HG03196 (cell line): Measurements from ENCODE around the gene OSTM1.
A peak's percentile ranks its signal among the peaks of the same experiment; 100 is the strongest.

Experiments used
- ATAC-seq: cut with Tn5 transposase; IDR thresholded peaks from one replicate; pipeline ENCODE4 v1.9.1; 2021; ENCODE audit not compliant: unreplicated experiment

The OSTM1 gene, protein sequence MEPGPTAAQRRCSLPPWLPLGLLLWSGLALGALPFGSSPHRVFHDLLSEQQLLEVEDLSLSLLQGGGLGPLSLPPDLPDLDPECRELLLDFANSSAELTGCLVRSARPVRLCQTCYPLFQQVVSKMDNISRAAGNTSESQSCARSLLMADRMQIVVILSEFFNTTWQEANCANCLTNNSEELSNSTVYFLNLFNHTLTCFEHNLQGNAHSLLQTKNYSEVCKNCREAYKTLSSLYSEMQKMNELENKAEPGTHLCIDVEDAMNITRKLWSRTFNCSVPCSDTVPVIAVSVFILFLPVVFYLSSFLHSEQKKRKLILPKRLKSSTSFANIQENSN

DNA sequence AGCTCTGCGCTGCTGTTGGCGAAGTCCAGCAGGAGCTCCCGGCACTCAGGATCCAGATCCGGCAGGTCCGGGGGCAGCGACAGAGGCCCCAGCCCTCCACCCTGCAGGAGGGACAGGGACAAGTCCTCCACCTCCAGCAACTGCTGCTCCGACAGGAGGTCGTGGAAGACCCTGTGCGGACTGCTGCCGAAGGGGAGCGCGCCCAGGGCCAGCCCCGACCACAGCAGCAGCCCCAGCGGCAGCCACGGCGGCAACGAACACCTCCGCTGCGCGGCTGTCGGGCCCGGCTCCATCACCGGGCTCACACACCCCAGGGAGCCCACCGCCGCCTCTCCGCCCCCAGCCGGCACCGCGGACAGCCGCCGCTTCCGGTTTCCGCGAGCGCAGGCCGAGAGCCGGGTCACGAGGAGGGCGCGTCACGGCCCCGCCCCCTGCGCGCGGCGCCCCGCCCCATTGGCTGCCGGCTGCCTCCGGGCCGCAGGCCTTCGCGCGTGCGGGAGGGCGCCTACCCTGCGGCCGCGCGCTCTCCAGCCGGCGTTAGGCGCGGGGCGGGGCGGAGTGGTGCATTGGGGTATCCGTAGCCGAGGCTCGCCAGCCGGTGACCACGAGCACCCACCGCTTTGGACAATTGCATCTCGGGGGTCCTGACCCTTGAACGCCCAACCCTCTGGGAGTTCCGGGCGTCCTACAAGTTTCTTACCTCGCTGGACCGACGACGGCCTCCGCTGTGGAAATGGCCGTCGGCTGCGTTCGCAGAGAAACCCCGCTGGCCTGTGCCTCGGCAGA lies at the start of gene OSTM1:
TSS of gene OSTM1 (minus strand) at position 383 of the 786 bp plus-strand sequence. CDS start at position 293, 90 bp downstream.
- peak; percentile 94 for ATAC-seq

DNA sequence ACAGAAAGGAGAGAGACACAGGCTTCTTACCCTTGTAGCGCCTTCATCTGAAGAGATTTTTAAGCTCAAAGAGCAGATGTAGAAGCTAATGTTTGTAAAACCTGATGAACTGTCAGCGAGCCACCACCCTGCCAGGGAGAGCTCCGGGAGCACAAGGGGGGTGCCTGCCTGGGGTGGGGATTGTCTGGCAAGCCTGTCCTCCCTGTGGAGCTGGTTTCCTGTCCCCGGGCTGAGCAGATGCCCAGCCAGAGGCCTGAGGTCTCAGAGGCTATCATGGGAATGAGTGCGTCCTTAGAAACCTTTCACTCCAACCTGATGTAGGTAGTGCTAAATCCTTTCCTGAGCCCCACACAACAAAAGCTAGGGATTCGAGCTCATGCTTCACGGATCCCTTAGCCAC lies 49.4 kb upstream of the OSTM1 start:
- ATAC-seq, result no peak

DNA sequence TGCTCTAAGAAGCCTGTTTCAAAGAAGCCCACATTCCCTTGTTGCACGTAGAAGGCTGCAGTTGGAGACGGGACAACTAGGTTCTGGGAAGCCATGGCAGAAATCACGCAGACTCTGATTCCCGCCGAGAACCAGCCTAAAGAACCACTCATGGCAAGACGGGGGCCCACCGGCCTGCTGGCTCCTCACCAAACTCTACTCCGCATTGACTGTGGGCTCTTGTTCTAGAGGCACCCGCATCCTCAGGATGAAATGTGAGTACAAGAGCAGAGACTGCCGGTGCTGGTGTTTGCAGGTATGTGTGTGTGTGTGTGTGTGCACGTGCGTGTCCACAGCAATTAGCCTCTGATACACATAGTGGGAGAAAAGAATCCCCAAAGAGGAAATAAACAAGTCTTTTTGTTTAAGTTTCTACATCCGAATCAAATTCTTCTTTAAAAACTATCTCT lies 49.0 kb upstream of the OSTM1 start:
- ATAC-seq, result no peak

DNA sequence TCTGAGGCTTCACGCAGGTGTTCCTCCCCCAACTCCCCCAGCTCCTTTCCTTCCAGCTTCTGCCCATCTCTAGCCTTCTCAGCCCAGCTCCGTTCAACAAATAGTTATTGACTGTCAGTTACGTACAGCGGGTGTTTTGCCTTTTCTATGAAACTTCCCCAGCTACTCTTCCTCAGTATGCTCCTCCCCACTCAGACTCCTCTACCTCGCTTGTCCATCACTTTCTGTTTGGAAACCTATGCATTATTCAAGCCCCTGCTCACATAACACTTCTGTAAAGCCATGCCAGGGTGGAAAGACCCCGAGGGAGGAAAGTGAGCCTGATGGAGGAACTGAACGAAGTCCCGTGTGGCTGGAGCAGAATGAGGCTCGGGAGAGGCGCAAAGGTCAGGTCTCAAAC lies 47.1 kb upstream of the OSTM1 start:
- ATAC-seq, result no peak

DNA sequence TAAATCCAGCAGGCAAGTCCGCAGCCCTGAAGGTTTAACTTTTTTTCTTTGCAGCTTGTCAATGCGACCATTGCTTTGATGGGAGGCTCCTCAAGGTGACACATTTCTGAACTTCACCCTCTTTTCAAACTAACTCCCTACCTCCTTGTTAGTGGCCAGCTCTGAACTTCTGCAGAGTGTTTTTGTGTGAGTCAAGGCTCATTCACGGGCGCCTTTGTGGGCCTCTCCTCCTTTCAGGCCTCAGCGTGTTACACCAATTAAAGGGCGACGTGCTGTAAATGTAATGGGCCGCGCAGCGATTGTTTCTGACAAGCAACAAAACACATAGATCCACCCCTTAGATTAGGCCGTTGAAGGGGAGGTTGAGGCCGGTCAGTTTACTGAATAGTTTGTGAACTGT lies 45.8 kb upstream of the OSTM1 start:
- ATAC-seq, result no peak

DNA sequence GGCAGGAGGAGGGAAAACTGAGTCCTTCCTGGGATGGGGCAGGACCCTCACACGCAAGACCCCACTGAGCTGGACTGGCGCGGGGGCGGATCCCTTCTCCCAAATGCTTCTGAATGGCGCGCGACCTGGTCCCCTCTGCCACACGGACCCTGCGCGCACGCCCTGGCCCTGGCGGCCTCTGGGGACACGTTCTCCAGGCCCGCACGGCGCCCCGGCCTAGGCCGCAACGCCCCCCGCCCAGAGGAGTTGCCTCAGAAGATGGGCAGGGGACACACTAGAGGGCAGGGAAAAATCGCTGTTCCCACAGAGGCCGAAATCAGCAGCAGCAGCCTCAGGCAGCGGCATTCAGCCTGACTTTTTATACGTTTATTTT lies 45.2 kb upstream of the OSTM1 start:
- no peak for ATAC-seq

DNA sequence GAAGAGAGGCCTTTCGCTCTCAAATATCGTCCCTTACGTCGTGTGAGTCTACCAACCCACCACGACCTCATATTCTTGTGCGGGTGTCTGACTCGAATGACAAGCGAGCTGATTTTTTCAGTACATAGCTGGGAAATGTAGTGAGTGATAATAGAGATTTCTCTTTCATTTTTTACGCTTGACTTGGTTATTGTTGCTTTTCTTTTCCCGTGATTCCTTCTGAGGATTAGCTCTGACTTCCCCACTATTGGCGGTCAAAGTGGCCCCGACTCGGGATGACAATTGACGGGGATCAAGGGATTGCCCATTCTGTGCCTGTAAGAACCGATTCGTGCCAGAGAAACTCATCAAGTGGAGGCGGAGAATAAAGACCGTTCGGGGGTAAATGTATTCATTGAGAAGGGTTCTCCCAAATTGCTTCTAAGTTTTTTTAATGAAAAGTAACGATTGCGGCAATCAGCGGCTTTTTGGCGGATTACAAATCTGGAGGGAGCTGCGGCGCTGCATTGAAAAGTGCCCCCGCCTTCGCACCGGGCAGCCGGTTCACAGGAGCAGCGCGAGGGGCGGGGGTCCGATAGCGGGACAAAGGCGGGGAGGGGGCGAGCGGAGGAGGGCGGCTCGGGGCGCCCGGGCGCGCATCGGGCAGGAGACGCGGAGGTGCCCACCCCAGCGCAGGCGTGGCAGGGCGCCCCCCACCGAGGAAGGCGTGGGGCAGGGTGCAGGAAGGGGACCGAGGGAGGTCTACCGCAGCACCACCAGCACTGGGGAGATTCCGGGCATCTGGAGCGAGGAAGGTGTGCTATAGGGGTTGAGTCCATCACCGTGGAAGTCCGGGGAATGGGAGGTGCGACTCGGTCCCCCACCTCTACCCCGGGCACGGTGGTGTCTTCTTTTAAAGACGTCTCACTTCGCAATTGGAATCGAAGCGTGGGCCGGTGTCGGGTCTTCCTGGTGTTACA lies 44.5 kb upstream of the OSTM1 start:
- ATAC-seq, result no peak

DNA sequence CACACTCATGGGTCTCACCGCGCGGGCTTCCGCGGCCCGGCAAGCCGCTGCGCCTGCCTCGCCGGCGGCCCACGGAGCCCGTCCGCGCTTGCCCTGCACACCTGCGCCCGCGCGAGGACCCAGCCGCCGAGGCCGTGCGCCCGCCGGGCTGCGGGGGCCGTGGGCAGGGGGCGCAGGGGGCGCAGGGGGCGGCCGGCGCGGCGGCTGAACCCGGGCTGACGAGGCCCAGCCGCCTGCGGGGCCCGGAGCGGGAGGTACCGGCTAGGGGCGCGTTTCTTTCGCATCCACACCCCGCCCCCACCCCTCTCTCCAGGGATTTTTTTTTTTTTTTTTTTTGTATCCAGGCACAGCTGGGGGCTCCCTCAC lies 43.8 kb upstream of the OSTM1 start:
- no peak for ATAC-seq

DNA sequence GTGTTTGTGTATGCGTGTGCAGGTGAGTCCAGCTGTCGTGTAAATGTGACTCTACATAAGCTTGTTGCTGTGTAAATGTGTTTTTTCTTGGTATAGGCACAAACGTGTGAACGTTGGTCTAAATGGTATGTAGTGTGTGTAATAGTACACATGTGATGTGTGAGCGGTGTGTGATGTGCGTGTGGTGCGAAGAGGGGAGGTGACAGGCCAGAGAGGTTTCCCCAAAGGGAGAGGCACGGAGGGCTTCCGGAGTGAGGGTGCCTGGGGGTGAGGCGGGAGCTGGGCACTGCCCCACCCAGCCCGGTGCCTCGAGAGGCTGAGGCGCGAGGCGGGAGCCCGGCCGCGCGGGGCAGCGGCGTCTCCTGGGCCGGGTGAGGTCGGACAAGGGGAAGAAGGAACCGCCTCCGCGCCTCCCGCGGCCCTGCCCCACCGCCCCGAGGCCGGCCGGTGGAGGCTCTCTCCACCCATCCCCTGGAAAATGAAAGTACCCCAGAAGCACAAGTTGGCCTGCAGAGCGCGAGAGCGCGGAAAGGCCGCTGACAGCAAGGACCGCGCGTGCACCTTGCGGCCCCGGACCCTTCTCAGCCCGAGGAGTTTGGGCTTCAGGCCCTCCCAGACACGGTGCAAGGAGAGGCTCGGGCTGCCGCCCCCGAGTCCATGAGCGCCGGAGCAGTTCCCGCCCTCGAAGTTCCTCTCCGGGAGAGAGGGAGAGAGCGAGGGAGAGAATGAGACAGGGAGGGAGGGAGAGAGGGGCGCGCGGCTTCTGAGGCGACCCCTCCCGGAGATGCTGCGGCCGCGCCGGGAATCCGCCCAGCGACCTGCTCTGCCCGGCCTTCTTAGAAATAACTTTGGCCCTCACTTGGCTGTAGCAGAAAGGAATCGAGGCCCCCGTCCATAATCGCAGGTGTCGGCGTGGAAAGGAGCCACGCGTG lies 43.2 kb upstream of the OSTM1 start:
- ATAC-seq, result no peak

DNA sequence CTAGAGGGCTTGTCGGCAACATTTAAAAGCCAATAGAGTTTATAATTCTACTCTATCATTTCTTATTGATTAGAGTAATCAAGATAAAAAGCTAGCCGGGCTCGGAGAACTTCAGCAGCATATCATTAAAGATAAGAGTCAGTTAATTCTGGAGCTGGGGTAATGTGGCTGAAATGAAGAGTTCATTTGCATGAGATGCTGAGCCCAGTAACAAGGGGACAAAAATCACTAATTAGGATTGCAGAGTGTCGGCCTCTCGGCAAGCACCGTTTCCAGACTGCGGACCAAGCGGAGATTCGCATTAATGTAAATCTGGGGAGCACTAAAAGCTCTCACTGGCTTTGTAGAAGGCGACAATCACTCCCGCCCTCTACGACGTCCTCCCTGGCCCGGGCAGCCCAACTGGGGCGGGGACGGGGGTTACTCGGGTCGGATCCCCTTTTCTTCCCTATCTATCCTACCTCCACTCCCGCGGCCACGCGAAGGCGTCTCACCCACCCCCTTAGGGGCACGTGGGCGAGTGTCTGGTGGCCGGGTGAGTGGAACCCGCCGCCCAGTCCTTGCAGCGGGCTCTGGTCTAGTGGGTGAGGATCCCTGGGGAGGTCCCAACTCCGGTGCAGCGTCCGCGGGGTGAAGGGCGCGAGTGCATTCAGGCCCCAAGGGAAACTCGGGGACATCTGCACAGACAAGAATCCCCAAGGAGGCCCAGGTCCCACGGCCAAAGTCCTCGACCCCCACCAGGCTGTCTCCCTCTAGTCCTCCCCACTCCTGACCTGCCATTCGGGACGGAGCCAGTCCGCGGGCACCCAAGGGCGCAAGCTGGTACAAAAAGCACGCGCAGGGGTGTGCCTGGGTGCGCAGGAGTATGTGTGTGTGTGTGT lies 42.2 kb upstream of the OSTM1 start:
- ATAC-seq, result no peak

DNA sequence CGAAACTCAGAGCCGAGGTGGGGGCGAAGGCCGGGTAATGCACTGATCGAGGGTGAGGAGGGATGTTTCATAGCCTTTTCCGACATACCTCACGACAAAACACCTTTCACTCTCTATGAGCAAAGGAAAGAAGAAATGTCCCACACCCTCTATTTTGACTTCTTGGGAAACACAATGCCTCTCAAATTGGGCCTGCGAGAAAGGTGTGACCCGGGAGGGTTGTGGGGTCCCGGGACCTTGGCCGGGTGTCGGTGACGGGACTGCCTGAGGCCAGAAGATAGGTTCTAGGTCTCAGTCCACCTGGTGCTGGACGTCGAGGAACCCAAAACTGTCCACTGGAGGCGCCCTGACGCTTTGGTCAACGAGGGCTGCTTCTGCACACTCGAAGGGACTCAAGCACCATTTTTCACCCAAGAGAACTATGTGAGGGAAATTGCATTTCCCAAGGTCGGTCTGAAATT lies 41.1 kb upstream of the OSTM1 start:
- no peak for ATAC-seq

DNA sequence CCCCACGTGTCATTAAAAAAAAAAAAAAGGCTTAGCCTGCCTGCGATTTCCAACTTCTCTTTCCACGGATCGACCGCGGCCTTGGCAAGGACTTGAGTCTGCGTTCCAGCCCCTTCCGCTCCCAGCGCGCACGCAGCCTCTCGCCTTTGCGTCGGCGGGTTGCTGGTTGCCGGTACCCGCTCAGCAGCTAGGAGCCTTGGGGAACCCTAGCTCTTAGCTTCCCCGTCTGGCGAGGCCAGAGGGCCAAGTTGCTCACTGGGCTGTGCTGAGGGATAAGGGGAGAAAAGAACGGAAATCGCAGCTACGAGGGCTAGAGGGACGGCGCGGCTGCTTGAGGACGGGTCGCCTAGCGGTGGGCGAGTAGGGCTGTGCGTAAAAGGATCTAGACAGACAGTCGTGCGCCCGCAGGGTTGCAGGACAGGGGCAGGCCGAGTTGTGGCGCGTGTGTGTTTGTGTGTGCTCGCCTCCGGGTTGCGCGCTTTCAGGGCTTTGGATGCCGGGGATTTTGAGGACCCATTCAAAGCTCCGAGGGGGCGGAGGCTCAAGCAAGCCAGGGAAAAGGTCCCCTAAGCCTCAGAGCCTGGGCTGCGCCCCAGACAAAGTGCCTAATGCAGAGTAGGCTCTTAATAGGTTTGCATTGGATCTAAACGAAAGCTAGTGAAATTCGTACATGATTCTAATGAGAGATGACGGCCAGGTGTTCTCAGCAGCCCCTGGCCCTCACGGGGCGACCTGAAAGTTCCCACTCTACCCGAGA lies 40.5 kb upstream of the OSTM1 start:
- no peak for ATAC-seq

DNA sequence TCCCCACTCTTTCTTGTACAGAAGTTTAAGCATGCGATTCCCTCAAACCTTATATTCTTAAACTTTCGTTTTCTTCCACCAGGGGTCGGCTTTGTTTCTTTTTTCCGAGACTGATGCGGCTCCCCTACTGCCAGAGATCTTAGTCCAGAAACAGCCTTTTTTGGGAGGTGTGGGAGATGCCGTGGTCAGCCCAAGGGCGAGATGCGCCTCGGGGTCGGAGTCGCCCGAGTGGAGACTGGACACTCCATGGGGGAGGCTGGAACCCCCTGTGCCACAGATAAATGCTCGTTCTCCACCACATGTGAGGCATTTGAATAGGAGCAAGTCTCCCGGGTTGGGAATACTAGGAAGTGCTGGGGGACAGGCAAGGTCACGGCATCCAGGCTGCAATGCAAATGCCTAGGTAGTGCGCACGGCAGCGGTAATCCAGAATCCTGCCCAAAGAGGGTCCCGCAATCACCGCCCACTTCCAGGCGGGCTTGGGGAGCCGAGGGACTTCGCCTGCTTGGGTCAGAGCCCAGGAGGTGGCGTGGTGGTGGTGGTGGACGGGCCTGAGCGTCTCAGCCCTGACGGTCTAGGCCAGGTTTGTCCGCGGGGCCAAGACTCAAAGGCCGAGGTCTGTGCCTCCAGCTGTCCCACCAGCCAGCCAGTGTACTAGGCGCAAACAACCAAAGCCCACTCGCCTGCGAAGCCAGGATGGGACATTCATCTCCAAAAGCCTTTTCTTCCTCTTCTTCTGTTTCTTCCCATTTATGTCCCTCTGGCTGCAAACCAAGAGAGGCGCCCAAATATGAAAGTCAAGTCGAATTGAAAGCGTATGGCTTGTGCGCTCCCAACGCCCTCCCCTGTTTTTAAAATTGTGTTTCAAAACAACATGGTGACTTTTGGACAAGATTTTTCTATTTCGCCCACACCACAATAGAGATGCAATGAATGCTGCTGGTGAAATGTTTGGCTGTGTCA lies 39.3 kb upstream of the OSTM1 start:
- ATAC-seq, result no peak

DNA sequence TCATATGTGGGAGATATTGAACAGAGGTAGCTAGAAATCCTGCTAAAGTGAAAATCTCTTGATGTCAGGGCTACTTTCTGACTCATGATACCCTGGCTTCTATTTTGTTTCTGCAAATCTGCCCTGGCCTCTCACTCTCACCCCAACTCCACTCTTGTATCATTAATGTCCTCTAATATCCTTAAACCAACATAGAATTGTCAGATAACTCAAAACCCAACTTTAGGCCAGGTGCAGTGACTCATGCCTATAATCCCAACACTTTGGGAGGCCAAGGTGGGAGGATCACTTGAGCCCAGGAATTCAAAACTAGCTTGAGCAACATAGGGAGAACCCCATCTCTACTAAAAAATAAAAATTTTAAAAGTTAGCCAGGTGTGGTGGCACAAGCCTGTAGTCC lies 33.8 kb upstream of the OSTM1 start:
- ATAC-seq, result no peak

DNA sequence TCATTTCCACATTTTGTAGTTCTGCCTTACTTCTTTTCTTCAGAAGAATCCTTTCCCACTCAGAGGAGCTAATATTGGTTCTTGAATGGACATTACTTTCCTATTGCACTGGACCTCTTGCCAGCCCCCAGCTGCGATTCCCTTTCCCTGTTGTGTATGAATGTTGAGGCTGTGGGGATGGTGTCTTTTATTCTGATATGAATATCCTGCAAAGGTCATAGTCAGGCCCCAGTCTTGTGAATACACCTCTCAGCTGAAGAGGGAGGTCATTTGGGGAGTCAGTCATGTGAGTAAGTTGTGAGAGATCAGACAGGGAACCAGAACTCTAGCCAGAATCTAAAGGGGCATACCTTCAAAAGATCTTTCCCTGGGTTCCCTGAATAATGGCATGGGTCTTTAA lies 32.6 kb upstream of the OSTM1 start:
- no peak for ATAC-seq

DNA sequence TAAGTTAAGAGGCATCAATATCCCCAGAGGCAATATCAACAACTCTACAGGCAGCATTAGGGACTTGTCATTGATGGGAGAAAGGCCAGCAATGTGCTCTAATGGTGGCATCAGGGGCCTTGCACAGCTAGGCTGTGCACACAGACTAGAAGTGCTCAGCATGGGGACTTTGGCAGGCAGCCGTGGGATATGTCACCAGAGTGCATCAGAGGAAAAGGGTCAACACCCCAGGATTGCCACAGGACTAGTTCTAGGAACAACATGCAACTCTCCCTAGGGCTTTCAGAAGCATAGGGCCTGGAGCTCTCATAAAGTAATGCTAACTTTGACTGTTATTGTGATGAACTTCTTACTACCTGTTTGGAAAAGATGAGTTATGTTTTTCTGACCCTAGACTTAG lies 32.2 kb upstream of the OSTM1 start:
- no peak for ATAC-seq

DNA sequence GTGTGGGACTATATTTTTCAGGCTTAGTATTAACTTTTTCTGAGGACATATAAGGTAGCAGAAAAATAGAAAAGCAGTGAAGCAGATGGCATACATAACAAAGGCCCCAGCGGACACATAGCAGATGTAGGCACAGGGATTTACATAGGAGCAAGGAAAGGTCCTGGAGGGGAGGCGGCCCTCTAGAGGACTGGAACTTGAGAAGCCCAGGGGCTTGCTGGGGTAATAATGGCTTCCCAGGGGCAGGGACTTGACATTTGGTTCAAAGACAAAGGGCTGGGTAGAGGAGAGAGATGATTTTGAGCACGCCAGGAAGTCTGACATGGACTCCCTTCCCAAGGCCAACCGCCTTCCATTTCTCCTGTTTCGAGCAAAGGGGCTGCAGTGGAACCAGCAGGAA lies 31.7 kb upstream of the OSTM1 start:
- no peak for ATAC-seq
